Measurements from ENCODE around the gene RNF214.

The RNF214 gene

DNA sequence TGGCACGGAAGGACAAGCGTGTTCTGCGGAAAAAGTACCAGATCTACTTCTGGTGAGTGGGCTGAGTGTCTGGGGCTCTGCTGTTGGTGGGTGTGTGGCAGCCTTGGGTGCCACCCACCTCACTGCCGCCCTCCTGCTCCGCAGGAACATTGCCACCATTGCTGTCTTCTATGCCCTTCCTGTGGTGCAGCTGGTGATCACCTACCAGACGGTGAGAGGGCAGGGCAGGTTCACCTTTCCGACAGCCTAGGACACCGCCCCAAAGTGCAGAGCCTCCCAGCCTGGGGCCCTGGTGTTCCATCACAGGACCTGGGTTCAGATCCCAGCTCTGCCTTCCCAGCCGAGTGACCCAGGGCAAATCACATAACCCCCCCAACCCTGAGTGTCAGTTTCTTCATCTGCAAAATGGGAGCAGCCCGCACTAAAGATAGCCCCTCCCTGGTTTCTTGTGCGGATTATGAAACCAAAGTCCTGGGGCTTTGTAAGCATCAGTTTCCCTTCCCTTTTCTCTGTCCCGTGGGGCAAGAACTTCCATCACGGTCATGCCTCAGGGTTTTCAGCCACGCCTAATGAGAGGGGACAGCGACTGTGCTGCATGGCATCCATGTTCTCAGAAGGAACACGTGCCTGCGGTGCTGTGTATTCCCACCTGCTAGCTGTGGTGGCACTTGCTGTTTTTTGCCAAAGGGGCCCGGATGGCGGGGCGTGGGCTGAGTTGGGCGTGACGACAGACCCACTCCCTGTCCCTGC, 43.1 kb upstream of the RNF214 start:
- H3K9me3 ChIP-seq (ENCODE audit: control insufficient read depth, insufficient read depth, low read length) = no peaks in the 10 kb centered on the region
- no peak overlapping the region for H3K27ac ChIP-seq (ENCODE audit: low read depth, low read length)
- H3K9me2 ChIP-seq (replicated peaks; ENCODE audit: control insufficient read depth, low read length) = no peaks in the 10 kb centered on the region
- no peaks in the 10 kb centered on the region for H4K20me1 ChIP-seq (ENCODE audit: control insufficient read depth, insufficient read depth, low read depth, low read length)
- H3K79me2 ChIP-seq (ENCODE audit: control insufficient read depth, low read length) = no peaks in the 10 kb centered on the region
- peak overlapping the region; percentile 25 for H3K4me2 ChIP-seq (ENCODE audit: low read length)
- TF ChIP-seq, protein P1, sequence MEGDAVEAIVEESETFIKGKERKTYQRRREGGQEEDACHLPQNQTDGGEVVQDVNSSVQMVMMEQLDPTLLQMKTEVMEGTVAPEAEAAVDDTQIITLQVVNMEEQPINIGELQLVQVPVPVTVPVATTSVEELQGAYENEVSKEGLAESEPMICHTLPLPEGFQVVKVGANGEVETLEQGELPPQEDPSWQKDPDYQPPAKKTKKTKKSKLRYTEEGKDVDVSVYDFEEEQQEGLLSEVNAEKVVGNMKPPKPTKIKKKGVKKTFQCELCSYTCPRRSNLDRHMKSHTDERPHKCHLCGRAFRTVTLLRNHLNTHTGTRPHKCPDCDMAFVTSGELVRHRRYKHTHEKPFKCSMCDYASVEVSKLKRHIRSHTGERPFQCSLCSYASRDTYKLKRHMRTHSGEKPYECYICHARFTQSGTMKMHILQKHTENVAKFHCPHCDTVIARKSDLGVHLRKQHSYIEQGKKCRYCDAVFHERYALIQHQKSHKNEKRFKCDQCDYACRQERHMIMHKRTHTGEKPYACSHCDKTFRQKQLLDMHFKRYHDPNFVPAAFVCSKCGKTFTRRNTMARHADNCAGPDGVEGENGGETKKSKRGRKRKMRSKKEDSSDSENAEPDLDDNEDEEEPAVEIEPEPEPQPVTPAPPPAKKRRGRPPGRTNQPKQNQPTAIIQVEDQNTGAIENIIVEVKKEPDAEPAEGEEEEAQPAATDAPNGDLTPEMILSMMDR (IDR thresholded peaks at IDR 0.05; ENCODE audit: low read depth, low read length, poor library complexity, severe bottlenecking) = no peak
- TF ChIP-seq EZH2phosphoT487 (IDR thresholded peaks at IDR 0.05; ENCODE audit: borderline replicate concordance, low read length) = no peak
- no peaks in the 10 kb centered on the region for H3F3A ChIP-seq (ENCODE audit: control insufficient read depth, insufficient read depth)
- peaks cover 6% of the 10 kb centered on the region for H3K36me3 ChIP-seq (ENCODE audit: control insufficient read depth, low read length)
- H3K4me3 ChIP-seq (ENCODE audit: low read length) = 0 out of 2 replicates have a peak overlapping the region, but pooled peaks have one; percentile 2
- peaks cover 33% of the 10 kb centered on the region for H3K4me1 ChIP-seq (ENCODE audit: control insufficient read depth, low read length)
- no peaks in the 10 kb centered on the region for H3K27me3 ChIP-seq (ENCODE audit: control insufficient read depth, low read length)

DNA sequence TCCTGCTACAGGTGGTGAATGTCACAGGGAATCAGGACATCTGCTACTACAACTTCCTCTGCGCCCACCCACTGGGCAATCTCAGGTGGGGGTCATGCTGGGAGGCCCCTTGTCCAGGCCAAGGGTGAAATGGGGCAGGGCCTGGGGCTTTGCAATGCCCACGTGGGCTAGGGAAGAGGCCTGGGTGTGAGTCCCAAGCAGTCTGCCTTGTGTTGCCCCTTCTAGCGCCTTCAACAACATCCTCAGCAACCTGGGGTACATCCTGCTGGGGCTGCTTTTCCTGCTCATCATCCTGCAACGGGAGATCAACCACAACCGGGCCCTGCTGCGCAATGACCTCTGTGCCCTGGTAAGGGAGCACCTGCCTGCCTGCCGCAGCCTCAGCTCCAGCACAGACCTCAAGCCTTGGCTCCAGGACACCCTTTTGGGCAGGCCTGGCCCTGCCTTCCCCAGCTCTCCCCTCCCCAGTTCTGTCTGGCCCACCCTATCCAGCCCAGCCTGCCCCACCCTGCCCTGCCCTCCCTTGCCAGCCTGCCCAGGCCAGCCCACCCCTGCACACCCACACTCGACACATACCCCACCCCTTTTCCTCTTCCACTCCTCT, 42.4 kb upstream of the RNF214 start:
- H3K79me2 ChIP-seq (ENCODE audit: control insufficient read depth, low read length) = no peaks in the 10 kb centered on the region
- no peaks in the 10 kb centered on the region for H3K27me3 ChIP-seq (ENCODE audit: control insufficient read depth, low read length)
- H3K4me1 ChIP-seq (ENCODE audit: control insufficient read depth, low read length) = peaks cover 33% of the 10 kb centered on the region
- H3K4me2 ChIP-seq (ENCODE audit: low read length) = peak overlapping the region; percentile 25
- no peaks in the 10 kb centered on the region for H4K20me1 ChIP-seq (ENCODE audit: control insufficient read depth, insufficient read depth, low read depth, low read length)
- TF ChIP-seq, protein P1 (IDR thresholded peaks at IDR 0.05; ENCODE audit: low read depth, low read length, poor library complexity, severe bottlenecking) = no peak
- TF ChIP-seq EZH2phosphoT487 (IDR thresholded peaks at IDR 0.05; ENCODE audit: borderline replicate concordance, low read length) = no peak
- H3K4me3 ChIP-seq (ENCODE audit: low read length) = 0 out of 2 replicates have a peak overlapping the region, but pooled peaks have one; percentile 2
- H3K9me3 ChIP-seq (ENCODE audit: control insufficient read depth, insufficient read depth, low read length) = no peaks in the 10 kb centered on the region
- no peaks in the 10 kb centered on the region for H3F3A ChIP-seq (ENCODE audit: control insufficient read depth, insufficient read depth)
- H3K36me3 ChIP-seq (ENCODE audit: control insufficient read depth, low read length) = peaks cover 6% of the 10 kb centered on the region
- H3K9me2 ChIP-seq (replicated peaks; ENCODE audit: control insufficient read depth, low read length) = no peaks in the 10 kb centered on the region
- H3K27ac ChIP-seq (ENCODE audit: low read depth, low read length) = no peak overlapping the region

DNA sequence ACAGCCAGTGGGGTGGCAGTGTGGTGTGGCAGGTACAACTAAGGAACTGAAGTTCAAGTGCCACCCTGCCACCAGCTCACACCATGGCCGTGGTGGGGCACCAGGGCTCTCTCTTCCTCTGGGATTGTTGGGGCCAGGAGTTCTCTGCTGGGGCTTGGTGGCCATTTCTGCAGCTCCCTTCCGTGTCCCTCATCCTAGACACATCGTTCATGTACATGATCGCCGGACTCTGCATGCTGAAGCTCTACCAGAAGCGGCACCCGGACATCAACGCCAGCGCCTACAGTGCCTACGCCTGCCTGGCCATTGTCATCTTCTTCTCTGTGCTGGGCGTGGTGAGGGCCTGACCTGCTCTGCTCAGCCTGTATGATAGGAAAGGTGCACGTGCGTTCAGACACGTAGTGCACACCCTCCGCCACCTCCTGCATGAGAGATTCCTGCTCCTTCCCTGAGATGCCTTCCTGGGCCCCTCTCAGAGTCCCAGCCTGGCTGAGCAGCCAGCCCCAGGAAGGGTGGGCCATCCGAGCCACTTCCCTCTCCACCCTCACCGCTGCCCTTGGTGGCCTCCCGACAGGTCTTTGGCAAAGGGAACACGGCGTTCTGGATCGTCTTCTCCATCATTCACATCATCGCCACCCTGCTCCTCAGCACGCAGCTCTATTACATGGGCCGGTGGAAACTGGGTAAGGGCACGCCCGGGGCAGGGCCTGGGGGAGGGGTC, 40.6 kb upstream of the RNF214 start:
- no peaks in the 10 kb centered on the region for H3K27me3 ChIP-seq (ENCODE audit: control insufficient read depth, low read length)
- TF ChIP-seq EZH2phosphoT487 (IDR thresholded peaks at IDR 0.05; ENCODE audit: borderline replicate concordance, low read length) = no peak
- TF ChIP-seq, protein P1 (IDR thresholded peaks at IDR 0.05; ENCODE audit: low read depth, low read length, poor library complexity, severe bottlenecking) = no peak
- no peaks in the 10 kb centered on the region for H4K20me1 ChIP-seq (ENCODE audit: control insufficient read depth, insufficient read depth, low read depth, low read length)
- H3F3A ChIP-seq (ENCODE audit: control insufficient read depth, insufficient read depth) = no peaks in the 10 kb centered on the region
- no peaks in the 10 kb centered on the region for H3K9me2 ChIP-seq (replicated peaks; ENCODE audit: control insufficient read depth, low read length)
- H3K36me3 ChIP-seq (ENCODE audit: control insufficient read depth, low read length) = peaks cover 6% of the 10 kb centered on the region
- H3K79me2 ChIP-seq (ENCODE audit: control insufficient read depth, low read length) = no peaks in the 10 kb centered on the region
- no peaks in the 10 kb centered on the region for H3K9me3 ChIP-seq (ENCODE audit: control insufficient read depth, insufficient read depth, low read length)
- no peak overlapping the region for H3K27ac ChIP-seq (ENCODE audit: low read depth, low read length)
- peaks cover 17% of the 10 kb centered on the region for H3K4me1 ChIP-seq (ENCODE audit: control insufficient read depth, low read length)
- H3K4me3 ChIP-seq (ENCODE audit: low read length) = no peak overlapping the region
- no peak overlapping the region for H3K4me2 ChIP-seq (ENCODE audit: low read length)
